ENCODE measurements around the gene IBA57. TPM values are rescaled to one million over a fixed set of nuclear protein-coding genes. Genes with fewer than 3 reads are reported as not detected.

Gene IBA57
- total and polyA plus RNA-seq, 11 donors, result 4.8 to 18.6 (median 11.8) TPM

DNA sequence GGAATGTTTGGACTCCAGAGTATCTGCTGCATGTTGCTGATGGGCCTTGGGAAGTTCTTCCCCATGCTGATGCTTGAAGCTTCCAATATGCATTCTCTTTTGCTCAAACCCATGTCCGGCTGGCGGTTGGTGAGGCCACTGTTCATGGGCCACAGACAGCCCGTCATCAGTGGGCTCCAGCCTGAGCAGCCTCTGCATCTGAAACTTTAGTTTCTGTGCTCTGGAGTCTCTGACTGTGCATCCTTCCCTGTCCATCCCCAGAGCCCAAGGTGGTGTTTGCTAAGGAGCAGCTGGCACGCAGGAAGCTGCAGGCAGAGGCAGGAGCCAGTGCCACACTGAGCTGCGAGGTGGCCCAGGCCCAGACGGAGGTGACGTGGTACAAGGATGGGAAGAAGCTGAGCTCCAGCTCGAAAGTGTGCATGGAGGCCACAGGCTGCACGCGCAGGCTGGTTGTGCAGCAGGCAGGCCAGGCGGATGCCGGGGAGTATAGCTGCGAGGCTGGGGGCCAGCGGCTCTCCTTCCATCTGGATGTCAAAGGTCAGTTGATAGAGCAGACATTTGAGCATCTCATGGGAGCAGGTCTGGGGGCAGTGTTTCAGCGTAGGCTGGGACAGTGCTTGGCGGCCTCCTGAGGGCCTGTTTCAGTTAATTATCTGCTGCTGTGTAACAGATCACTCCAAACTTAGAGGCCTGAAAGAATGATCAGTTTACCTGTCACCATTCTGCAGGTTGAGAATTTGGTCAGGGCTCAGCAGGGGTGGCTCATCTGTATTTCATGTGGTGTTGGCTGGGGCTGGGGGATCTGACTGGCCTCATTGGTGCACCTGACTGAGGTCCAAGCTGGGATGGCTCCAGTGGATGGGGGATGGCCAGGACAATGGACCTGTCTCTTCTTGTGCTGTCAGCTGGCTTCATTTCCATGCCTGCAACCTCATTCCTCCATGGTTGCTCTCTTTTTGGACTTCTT, 58.9 kb downstream of the IBA57 start:
- no peak overlapping the region for H3K27ac ChIP-seq
- WGBS, 4 donors, result 90 to 96% (median 94%) methylated on average over 9 to 16 of the region's 16 CpGs
- peaks cover 0 to 17% (median 0%) of the 10 kb centered on the region in 12 donors for H3K9me3 ChIP-seq
- no peak overlapping the region for H3K4me3 ChIP-seq
- no peaks in the 10 kb centered on the region for H3K27me3 ChIP-seq
- TF ChIP-seq, protein P1, sequence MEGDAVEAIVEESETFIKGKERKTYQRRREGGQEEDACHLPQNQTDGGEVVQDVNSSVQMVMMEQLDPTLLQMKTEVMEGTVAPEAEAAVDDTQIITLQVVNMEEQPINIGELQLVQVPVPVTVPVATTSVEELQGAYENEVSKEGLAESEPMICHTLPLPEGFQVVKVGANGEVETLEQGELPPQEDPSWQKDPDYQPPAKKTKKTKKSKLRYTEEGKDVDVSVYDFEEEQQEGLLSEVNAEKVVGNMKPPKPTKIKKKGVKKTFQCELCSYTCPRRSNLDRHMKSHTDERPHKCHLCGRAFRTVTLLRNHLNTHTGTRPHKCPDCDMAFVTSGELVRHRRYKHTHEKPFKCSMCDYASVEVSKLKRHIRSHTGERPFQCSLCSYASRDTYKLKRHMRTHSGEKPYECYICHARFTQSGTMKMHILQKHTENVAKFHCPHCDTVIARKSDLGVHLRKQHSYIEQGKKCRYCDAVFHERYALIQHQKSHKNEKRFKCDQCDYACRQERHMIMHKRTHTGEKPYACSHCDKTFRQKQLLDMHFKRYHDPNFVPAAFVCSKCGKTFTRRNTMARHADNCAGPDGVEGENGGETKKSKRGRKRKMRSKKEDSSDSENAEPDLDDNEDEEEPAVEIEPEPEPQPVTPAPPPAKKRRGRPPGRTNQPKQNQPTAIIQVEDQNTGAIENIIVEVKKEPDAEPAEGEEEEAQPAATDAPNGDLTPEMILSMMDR (IDR thresholded peaks at IDR 0.05), result no peak
- TF ChIP-seq POLR2A (IDR thresholded peaks at IDR 0.05), result no peak
- intact Hi-C loops (cut with DNase I), result loop anchor here in 1 of 10 donors (5.0 kb wide), 1 partner anchor 48 kb away; no protein-coding TSS in a partner anchor
- H3K4me1 ChIP-seq, result peaks cover 0 to 60% (median 7%) of the 10 kb centered on the region in 12 donors
- ATAC-seq (no peak), DNase-seq (peak in 1 of 5 donors; percentile 61)
- H3K36me3 ChIP-seq, result peaks cover 0 to 92% (median 46%) of the 10 kb centered on the region in 9 donors

DNA sequence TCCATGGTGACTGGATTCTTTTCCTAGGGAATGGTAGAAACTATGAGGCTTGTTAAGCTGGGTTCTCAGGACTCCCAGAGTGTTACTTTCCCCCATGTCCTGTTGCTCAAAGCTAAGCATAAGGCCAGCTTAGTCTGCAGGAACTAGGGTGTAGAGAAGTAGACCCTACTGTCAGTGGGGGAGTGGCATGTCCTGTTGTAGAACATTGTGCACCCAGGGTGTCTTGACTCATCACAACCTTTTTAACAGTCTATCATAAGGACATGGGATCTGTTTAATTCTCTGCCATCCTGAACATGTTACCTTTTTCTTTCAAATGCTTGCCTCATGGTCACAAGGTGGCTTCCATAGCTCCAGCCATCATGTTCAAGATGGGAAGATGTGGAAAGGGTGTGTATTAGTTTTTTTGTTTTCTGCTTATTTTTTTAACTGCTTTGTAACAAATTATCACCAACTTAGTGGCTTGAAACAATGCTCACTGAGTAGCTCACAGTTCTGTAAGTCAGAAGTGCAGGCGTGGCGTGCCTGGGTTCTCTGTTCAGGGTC, 59.6 kb downstream of the IBA57 start:
- H3K36me3 ChIP-seq, result peaks cover 0 to 90% (median 43%) of the 10 kb centered on the region in 9 donors
- ATAC-seq (no peak), DNase-seq (no peak)
- intact Hi-C loops (cut with DNase I), result loop anchor here in 1 of 10 donors (5.0 kb wide), 1 partner anchor 47 kb away; no protein-coding TSS in a partner anchor
- H3K4me1 ChIP-seq, result peaks cover 0 to 60% (median 7%) of the 10 kb centered on the region in 12 donors
- H3K4me3 ChIP-seq, result no peak overlapping the region
- H3K27ac ChIP-seq, result no peak overlapping the region
- WGBS, 4 donors, result 0 to 75% (median 22%) methylated on average over 2 of the region's 2 CpGs
- TF ChIP-seq, protein P1 (IDR thresholded peaks at IDR 0.05), result no peak
- TF ChIP-seq POLR2A (IDR thresholded peaks at IDR 0.05), result no peak
- no peaks in the 10 kb centered on the region for H3K27me3 ChIP-seq
- H3K9me3 ChIP-seq, result peaks cover 0 to 17% (median 0%) of the 10 kb centered on the region in 12 donors

DNA sequence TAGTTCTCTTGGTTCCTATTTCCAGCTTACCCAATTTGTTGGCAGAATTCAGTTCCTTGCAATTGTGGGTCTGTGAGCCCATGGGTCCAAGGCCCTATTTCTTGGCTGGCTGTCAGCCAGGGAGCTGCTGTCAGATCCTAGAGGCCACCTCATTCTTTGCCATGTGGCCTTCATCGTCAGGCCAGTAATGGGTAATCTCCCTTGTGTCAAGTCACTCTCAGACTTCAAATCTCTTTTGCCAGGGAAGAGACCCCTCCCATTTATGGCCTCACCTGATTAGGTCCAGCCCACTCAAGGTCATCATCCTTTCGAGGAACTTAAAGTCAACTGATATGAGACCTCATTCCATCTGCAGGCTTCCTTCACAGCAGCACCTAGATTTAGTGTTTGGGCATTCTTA, 60.1 kb downstream of the IBA57 start:
- peaks cover 0 to 60% (median 7%) of the 10 kb centered on the region in 12 donors for H3K4me1 ChIP-seq
- H3K4me3 ChIP-seq, result no peak overlapping the region
- TF ChIP-seq, protein P1 (IDR thresholded peaks at IDR 0.05), result no peak
- no peak for TF ChIP-seq POLR2A (IDR thresholded peaks at IDR 0.05)
- DNase-seq, result no peak
- WGBS, 4 donors, result 13 to 71% (median 53%) methylated on average over 2 of the region's 2 CpGs
- ATAC-seq, result no peak
- H3K27me3 ChIP-seq, result no peaks in the 10 kb centered on the region
- intact Hi-C loops (cut with DNase I), result loop anchor here in 1 of 10 donors (5.0 kb wide), 1 partner anchor 47 kb away; no protein-coding TSS in a partner anchor
- H3K27ac ChIP-seq, result peak overlapping the region in 1 of 12 donors; percentile 33
- H3K9me3 ChIP-seq, result peaks cover 0 to 17% (median 0%) of the 10 kb centered on the region in 12 donors
- H3K36me3 ChIP-seq, result peaks cover 0 to 90% (median 45%) of the 10 kb centered on the region in 9 donors
